GM12878 (cell line): ENCODE measurements around the gene NKIRAS1. TPM values are rescaled to one million over a fixed set of nuclear protein-coding genes. Genes with fewer than 3 reads are reported as not detected.

ENCODE experiments used
- ATAC-seq: fragments of 200-7000 bp; cut with Tn5 transposase; 3 replicates; pipeline ENCODE4 v1.9.1; 2020; ENCODE audit warnings: mild to moderate bottlenecking, moderate library complexity
- BruUV-seq: library from RNA; stranded (reverse); fragments of 400-500 nt; replicated peaks from 2 replicates; lab custom pipeline; 2021; lab: Mats Ljungman, UMichigan
- CTCF ChIA-PET: fragments of 300-600 bp; sonication (Branson Sonifier 250); formaldehyde crosslinking; extraction: SDS; loops from one replicate; lab custom pipeline; 2021; ENCODE audit warnings: inconsistent platforms; lab: Yijun Ruan, JAX
- POLR2A ChIA-PET: fragments of 350-600 bp; formaldehyde crosslinking; extraction: SDS; loops from one replicate; lab custom pipeline; 2021; ENCODE audit warnings: inconsistent platforms; lab: Charles Lee
- RAD21 ChIA-PET: fragments of 300-600 bp; sonication (Branson Sonifier 250); formaldehyde crosslinking; loops from one replicate; lab custom pipeline; 2023; ENCODE audit warnings: antibody characterized with exemption; ENCODE audit not compliant: unreplicated experiment; lab: Charles Lee
- SMC1A ChIA-PET: fragments of 300-600 bp; sonication (Branson Sonifier 250); formaldehyde crosslinking; loops from one replicate; lab custom pipeline; 2023; ENCODE audit not compliant: unreplicated experiment, uncharacterized antibody; lab: Charles Lee
- DNase-seq: peaks from one replicate; pipeline ENCODE4 v3.0.0-alpha.2; 2011; ENCODE audit warnings: low read depth, low spot score
- FAIRE-seq: peaks from 3 replicates; lab custom pipeline; 2011; peaks lifted over from hg19 to GRCh38; lab: Jason Lieb, UNC
- H2AFZ ChIP-seq: 2 replicates; pipeline ENCODE4 v1.6.0; 2011; ENCODE audit warnings: low read depth, low read length, control low read depth; ENCODE audit not compliant: control insufficient read depth
- H3K27ac ChIP-seq: 2 replicates; pipeline ENCODE4 v1.5.1; 2011; ENCODE audit warnings: control low read depth; ENCODE audit not compliant: control insufficient read depth, insufficient read depth
- H3K27me3 ChIP-seq, 2 experiments: replicated peaks in 1 of 2; 2 replicates each; pipeline versions ENCODE4 v1.6.0 to v1.6.1; 2011; ENCODE audit warnings: low read length in 1 of 2; ENCODE audit not compliant: control insufficient read depth in 2 of 2, insufficient read depth in 2 of 2
- H3K36me3 ChIP-seq, 2 experiments: 2 replicates each; pipeline ENCODE4 v1.5.1; 2011; ENCODE audit warnings: low read length in 1 of 2; ENCODE audit not compliant: control insufficient read depth in 2 of 2, insufficient read depth in 2 of 2
- H3K4me1 ChIP-seq: 2 replicates; pipeline ENCODE4 v1.6.1; 2011; ENCODE audit warnings: mild to moderate bottlenecking, low read length, moderate library complexity, mixed read lengths; ENCODE audit not compliant: control insufficient read depth, insufficient read depth
- H3K4me2 ChIP-seq: 2 replicates; pipeline ENCODE4 v1.6.0; 2011; ENCODE audit warnings: control low read depth; ENCODE audit not compliant: control insufficient read depth, insufficient read depth
- H3K4me3 ChIP-seq: fragments of 200-600 bp; sonication (generic); 2 replicates; pipeline ENCODE4 v1.5.1; 2016
- H3K79me2 ChIP-seq: 2 replicates; pipeline ENCODE4 v1.6.0; 2011; ENCODE audit warnings: low read length; ENCODE audit not compliant: control insufficient read depth, insufficient read depth
- H3K9ac ChIP-seq: 2 replicates; pipeline ENCODE4 v1.8.0; 2011; ENCODE audit warnings: low read length, control low read depth, mixed read lengths; ENCODE audit not compliant: control insufficient read depth, insufficient read depth
- H3K9me3 ChIP-seq: replicated peaks from 3 replicates; pipeline ENCODE4 v1.5.1; 2011; ENCODE audit warnings: mild to moderate bottlenecking, low read length; ENCODE audit not compliant: control insufficient read depth, insufficient read depth
- H4K20me1 ChIP-seq: 2 replicates; pipeline ENCODE4 v1.6.0; 2011; ENCODE audit not compliant: control insufficient read depth, insufficient read depth
- IRF4 ChIP-seq: IDR thresholded peaks from 2 replicates; pipeline ENCODE4 v1.6.1; 2011; ENCODE audit warnings: low read depth, low read length
- MEF2B ChIP-seq: fragments of 450-650 bp; IDR thresholded peaks from 2 replicates; pipeline ENCODE4 v1.6.1; 2018; ENCODE audit warnings: mild to moderate bottlenecking, moderate library complexity; ENCODE audit not compliant: partially characterized antibody, poor library complexity, severe bottlenecking
- MYB ChIP-seq: fragments of 150-350 bp; IDR thresholded peaks from 2 replicates; pipeline ENCODE4 v1.6.1; 2014; ENCODE audit warnings: mild to moderate bottlenecking, low read depth, low read length, borderline replicate concordance
- PRDM15 ChIP-seq: fragments of 450-650 bp; formaldehyde crosslinking; IDR thresholded peaks from 2 replicates; pipeline ENCODE4 v1.4.0; 2020; ENCODE audit warnings: mild to moderate bottlenecking, moderate library complexity
- SREBF1 ChIP-seq: IDR thresholded peaks from 2 replicates; pipeline ENCODE4 v1.6.1; 2012; ENCODE audit warnings: mild to moderate bottlenecking, low read length
- WGBS: methylation state at CpG from one replicate; pipeline ENCODE4 v1.1.6; 2016; ENCODE audit warnings: low lambda C conversion rate; ENCODE audit not compliant: insufficient replicate concordance, insufficient coverage; ENCODE audit errors: missing lambda C conversion rate; 5-methylcytosine and 5-hydroxymethylcytosine counted together
- in situ Hi-C: fragments of 300-500 bp; cut with MboI; formaldehyde crosslinking; loops from 9 replicates; pipeline ENCODE4 v1.14.3; 2018; ENCODE audit warnings: mixed read lengths
- intact Hi-C: fragments of 100-400 bp; cut with micrococcal nuclease; formaldehyde crosslinking; loops from one replicate; pipeline ENCODE4 v1.14.2; 2022; ENCODE audit not compliant: unreplicated experiment
- polyA plus RNA-seq, 11 experiments: library from polyadenylated mRNA; depleted of rRNA in 4 of 11; unstranded in 6 of 11; stranded (reverse) in 5 of 11; fragments of >200 nt; fragmentation: Nextera tagmentation in 4 of 11; fragmentation: Illumina TruSeq in 1 of 11; extraction: Ambion mirVana in 4 of 11; extraction: Trizol in 1 of 11; gene quantifications; 1 replicate in 1 of 11; 2 replicates in 10 of 11; pipeline versions ENCODE4 v1.2.1 to v1.2.3, GENCODE V29; 2011 to 2016; ENCODE audit warnings: inconsistent platforms in 2 of 11, missing spikeins in 2 of 11, low read depth in 1 of 11
- total RNA-seq, 4 experiments: library from RNA; depleted of rRNA in 3 of 4; stranded (reverse); fragments of >200 nt in 3 of 4; fragmentation: Illumina TruSeq in 1 of 4; extraction: Trizol in 1 of 4; gene quantifications; 2 replicates each; pipeline versions ENCODE4 v1.2.1 to v1.2.3, GENCODE V29; 2013 to 2021

NKIRAS1 gene
- total and polyA plus RNA-seq, 10 of the 15 experiments (the other 5 are each of a cell fraction or from before 2014, with no cell fraction given) = 7.1 to 17.9 (median 10.9) TPM

- H3K4me3 ChIP-seq = no peak overlapping the region
- TF ChIP-seq MYB (no peak), PRDM15 (CRISPR knock-in tag) (no peak), SREBF1 (no peak), IRF4 (no peak), MEF2B (no peak)
- TF ChIP-seq, all 136 proteins: peak for 0
- no peak overlapping the region for H3K4me2 ChIP-seq
- WGBS = over 99% methylated on average over 5 of the region's 5 CpGs
- peaks cover 9 to 25% of the 10 kb centered on the region in 2 experiments for H3K36me3 ChIP-seq
- in situ Hi-C loops (loop anchor here (10.0 kb wide), 1 partner anchor 355 kb away; no protein-coding TSS in a partner anchor), intact Hi-C loops (loop anchor here (2.0 to 10.0 kb wide), 3 partner anchors 107 to 345 kb away; no protein-coding TSS in a partner anchor)
- H3K27ac ChIP-seq = no peak overlapping the region
- no peaks in the 10 kb centered on the region for H3K27me3 ChIP-seq
- no peaks in the 10 kb centered on the region for H3K4me1 ChIP-seq
- no peak for DNase-seq
- H4K20me1 ChIP-seq = no peaks in the 10 kb centered on the region; the same call in 1 of the 2 replicates
- no peak overlapping the region for H3K9ac ChIP-seq
- ChIA-PET RAD21 (interaction anchor here (1.0 to 2.0 kb wide), 3 partner anchors 20 to 107 kb away, joined by 3 to 15 read pairs (median 6); no protein-coding TSS in a partner anchor), CTCF (interaction anchor here (1.9 to 7.2 kb wide), 9 partner anchors 13 to 110 kb away, joined by 7 to 103 read pairs (median 13); no protein-coding TSS in a partner anchor), POLR2A (no interaction called here), SMC1A (interaction anchor here (0.7 to 4.8 kb wide), 7 partner anchors 18 to 112 kb away, joined by 3 to 36 read pairs (median 4); no protein-coding TSS in a partner anchor)
- ATAC-seq = no peak
- no peak for FAIRE-seq
- BruUV-seq = no TSS peak
- H3K79me2 ChIP-seq = no peaks in the 10 kb centered on the region; the same call in none of the 2 replicates
- H2AFZ ChIP-seq = no peak overlapping the region
- no peaks in the 10 kb centered on the region for H3K9me3 ChIP-seq
Observed at GRCh38 chr3:23889950-23890349, 26.8 kb downstream of the NKIRAS1 start.
